MM.1S (cell line): ENCODE results near the gene NPSR1.

ENCODE experiments used
- CTCF ChIP-seq: fragments of 300-600 bp; sonication (generic); IDR thresholded peaks from 2 replicates; pipeline ENCODE4 v1.5.1; 2016; ENCODE audit warnings: antibody characterized with exemption, low read length, mixed read lengths
- EZH2 ChIP-seq: fragments of 300-600 bp; sonication (generic); optimal IDR thresholded peaks from 2 replicates; pipeline ENCODE3; 2017; ENCODE audit warnings: low read depth, mild to moderate bottlenecking, antibody characterized with exemption, low read length, mixed read lengths
- EZH2phosphoT487 ChIP-seq: fragments of 300-600 bp; sonication (generic); IDR thresholded peaks from 2 replicates; pipeline ENCODE4 v1.6.1; 2018; ENCODE audit warnings: antibody characterized with exemption, low read length

GRCh38 chr7:34756025-34756437 is 98.0 kb downstream of the NPSR1 start:
- no peak for TF ChIP-seq EZH2phosphoT487
- no peak for TF ChIP-seq EZH2
- TF ChIP-seq CTCF = no peak
